Activated T-helper 1 cell treated with anti-CD3 and anti-CD28 coated beads, Interleukin-2, amount 50 U/mL, for 16 hours (primary cell): Measurements from ENCODE around the gene SOX2.

Experiments
- DNase-seq, 2 donors: peaks; one replicate each; pipeline ENCODE4 v3.0.0-alpha.2; 2020; ENCODE audit warnings: low read depth in 1 of 2, low spot score in 1 of 2

The SOX2 gene

DNA sequence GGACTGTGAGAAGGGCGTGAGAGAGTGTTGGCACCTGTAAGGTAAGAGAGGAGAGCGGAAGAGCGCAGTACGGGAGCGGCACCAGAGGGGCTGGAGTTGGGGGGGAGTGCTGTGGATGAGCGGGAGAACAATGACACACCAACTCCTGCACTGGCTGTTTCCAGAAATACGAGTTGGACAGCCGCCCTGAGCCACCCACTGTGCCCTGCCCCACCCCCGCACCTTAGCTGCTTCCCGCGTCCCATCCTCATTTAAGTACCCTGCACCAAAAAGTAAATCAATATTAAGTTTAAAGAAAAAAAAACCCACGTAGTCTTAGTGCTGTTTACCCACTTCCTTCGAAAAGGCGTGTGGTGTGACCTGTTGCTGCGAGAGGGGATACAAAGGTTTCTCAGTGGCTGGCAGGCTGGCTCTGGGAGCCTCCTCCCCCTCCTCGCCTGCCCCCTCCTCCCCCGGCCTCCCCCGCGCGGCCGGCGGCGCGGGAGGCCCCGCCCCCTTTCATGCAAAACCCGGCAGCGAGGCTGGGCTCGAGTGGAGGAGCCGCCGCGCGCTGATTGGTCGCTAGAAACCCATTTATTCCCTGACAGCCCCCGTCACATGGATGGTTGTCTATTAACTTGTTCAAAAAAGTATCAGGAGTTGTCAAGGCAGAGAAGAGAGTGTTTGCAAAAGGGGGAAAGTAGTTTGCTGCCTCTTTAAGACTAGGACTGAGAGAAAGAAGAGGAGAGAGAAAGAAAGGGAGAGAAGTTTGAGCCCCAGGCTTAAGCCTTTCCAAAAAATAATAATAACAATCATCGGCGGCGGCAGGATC is at the start of gene SOX2:
Gene SOX2 (plus strand): TSS at position 601 of the 811 bp plus-strand sequence. CDS start 436 bp downstream, outside the sequence.
- DNase-seq, result no peak

GRCh38 chr3:181683563-181683962 is 28.2 kb upstream of the SOX2 start:
- no peak for DNase-seq

DNA sequence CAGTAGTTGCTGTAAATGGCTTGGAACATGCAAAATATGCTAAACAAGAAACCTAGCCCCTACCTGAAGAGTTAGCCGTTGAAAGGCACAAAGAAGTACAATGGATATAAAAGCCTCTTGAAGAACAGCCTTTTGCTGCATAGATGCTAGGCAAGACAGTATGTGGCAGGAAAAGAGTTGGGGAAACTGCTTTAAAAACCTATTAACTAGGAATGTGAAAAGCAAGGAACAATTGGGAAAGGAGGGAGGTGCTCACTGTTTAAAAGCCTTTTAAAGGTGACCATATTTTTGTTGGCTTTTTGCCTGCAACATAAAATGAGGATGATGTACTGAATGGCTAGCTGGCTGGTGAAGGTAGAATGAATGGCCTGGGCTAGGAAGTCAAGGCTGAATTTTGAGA is 24.5 kb upstream of the SOX2 start:
- no peak for DNase-seq

- no peak for DNase-seq
These were observed 24.0 kb upstream of the SOX2 start for GRCh38 chr3:181687731-181688130.

GRCh38 chr3:181689546-181689945 is 22.2 kb upstream of the SOX2 start:
- DNase-seq, result no peak

DNA sequence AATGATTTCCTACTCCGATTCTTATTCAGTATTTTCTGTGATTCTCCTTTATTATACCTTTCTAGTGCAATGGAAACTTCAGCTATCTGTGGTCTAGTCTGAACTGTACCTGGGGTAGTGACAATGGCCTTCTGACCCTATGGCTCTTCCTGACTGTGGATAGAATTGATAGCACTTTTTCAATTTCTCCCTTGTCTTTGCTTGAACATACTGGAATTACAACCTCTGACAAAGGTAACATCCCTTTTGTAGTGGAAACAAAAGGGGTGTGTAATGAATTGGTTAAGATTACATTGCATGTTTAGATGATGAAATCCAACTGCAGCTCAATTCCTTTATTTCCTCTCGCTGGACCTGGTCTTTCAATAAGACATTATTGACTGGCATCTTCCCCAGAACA is 21.0 kb upstream of the SOX2 start:
- DNase-seq, result no peak

- DNase-seq, result no peak
These were observed 19.8 kb upstream of the SOX2 start for GRCh38 chr3:181691901-181692300.

GRCh38 chr3:181692311-181693145 is 19.2 kb upstream of the SOX2 start:
- no peak for DNase-seq

DNA sequence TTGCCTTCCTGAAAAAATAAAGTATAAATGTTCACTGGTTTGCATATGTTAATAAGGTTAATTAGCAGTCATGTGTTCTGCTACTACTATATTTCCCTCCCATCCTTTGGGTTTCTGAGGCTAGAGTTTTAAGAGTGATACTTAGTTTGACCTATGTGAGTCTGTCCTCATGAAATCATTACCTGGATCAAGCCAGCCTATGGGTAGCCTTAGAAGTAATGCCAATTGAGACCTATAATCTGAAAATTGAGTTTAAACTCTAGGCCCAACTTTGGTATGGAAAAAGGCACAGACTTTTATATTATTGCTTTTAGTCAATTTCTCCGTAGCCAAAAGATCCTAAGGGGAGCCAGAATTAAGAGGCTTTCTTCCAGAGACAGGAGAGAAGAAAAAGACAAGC is 18.4 kb upstream of the SOX2 start:
- no peak for DNase-seq

DNA sequence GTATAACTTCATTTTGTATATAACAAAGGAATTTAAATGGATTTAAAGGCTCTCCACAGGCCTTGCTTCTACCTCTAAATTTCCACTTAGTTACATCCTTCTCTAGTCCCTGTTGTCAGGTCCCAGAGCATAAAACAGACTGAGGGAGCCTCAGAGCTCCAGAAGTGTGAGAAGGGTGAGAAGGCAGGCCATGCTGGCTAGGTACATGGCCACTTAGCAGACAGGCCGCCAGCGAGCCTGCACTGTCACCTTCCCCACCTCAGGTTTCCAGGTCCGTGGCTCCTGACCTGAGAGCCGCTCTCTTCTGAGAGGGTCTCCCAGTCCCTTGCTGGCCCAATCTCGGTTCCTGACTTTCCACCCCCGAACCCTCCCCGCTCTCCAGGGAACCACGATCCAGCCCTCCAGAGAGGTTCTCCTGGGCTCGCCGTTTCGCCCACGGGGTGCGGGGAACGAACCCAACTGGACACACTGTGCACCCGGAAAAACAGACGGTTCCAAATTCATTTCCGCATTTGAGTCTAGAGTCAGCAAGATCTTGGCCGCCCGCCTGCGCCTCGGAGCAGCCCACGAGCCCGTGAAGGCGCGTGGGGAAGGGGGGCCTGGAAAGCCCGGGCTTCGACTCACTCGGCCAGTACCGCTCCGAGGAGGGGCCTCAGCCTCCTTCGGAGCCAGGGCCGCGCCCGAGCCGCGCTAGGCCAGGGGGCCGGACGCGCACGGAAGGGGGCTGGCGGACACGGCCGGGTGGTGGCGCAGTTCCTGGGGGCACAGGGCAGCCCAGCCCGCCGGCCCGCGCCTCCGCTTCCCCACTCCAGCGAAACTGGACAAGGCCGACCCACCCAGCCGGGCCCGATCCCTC is 16.7 kb upstream of the SOX2 start:
- DNase-seq, result no peak

- DNase-seq, result no peak
These were observed 15.8 kb upstream of the SOX2 start for GRCh38 chr3:181695661-181696491.

DNA sequence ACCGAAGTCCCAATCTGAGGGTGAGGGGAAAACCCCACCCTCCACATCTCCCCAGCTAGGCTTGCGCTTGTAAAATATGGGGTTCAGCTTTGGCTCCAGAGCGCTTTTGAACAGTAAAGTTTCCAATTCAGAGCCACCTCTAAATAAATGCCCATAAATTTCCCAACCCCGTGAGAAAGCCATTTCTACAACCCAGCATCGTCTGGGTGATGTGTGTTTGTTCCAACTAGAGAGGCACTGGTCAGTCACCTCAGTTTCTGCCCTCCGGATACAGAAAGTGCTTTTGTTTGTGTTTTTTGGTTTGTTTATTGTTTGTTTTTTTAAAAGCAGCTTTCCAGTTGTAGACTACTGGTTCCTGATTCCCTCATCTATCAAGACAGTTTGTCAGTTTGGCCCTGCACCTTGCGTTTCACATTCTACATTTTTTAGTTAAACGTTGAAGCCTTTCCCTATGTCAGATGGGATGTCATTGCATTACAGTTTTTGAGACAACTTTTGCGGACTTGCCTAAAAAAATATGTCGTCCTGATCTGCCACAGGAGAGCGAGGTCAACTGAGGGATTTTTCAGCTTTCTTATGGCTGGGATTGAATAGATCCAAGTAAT is 15.0 kb upstream of the SOX2 start:
- DNase-seq, result no peak

- no peak for DNase-seq
These were observed 13.3 kb upstream of the SOX2 start for GRCh38 chr3:181698263-181698954.

DNA sequence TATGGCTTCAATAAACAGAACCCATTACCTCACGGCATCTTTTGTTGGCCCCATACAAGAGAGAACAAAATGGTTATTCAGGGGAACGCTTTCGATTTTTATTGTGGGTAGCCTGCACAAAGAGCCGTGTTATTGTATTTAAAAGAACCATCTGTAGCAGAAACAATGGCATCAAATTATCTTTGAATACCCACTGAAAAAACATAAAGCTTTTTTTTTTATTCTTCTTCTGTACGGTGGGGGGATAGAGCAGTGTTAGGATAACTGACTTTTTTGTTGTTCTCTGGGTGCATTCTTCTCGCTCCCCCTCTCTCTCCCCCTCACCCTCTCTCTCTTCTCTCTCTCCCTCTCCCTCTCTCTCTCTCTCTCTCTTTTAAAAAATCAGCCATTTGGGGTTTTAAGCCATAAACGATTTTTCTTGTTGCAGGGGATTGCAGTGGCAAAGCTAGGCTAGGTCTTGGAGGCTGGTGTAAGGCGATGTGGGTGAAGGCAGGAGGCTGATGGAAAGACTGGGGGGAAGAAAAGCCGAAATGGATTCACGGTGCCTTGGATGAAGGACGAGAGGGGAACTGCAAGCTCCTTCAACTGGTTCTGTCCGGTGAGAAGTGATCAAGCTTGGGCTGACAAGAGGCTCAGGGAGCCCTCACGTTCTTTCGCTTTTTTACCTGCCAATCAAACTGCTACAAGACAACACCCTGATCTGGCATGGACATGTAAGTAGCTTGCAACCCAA is 12.4 kb upstream of the SOX2 start:
- DNase-seq, result no peak

- no peak for DNase-seq
These were observed 11.3 kb upstream of the SOX2 start for GRCh38 chr3:181700168-181701087.

DNA sequence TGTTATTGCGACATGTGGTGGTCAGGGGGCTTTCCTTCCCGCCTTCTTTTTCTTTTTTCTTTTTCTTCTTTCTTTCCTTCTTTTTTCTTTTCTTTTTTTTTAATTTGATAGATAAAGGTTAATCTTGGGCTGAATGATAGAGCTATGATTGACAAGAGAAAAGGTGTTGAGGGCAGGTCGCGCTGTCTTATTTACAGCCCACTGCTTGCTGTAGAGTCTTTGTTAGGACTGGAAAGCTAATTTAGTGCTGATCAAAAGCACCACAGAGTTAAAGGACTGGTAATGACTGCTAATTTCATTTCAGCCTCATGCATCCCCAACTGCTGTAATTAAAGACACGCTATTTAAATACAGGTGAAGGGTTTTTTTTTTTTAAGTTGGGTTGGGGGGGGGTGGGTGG is 10.6 kb upstream of the SOX2 start:
- no peak for DNase-seq

- DNase-seq, result no peak
These were observed 7.9 kb upstream of the SOX2 start for GRCh38 chr3:181703601-181704420.
